CD14-positive monocyte (primary cell): ENCODE measurements around the gene SLC6A8. TPM values are rescaled to one million over a fixed set of nuclear protein-coding genes. Genes with fewer than 3 reads are reported as not detected.

ENCODE experiments used
- DNase-seq, 3 donors: peaks; one replicate each; pipeline ENCODE4 v3.0.0-alpha.2; 2011 to 2022
- H2AFZ ChIP-seq: 2 replicates; pipeline ENCODE4 v1.6.0; 2012; ENCODE audit warnings: mild to moderate bottlenecking, low read depth, low read length, inconsistent platforms; ENCODE audit not compliant: insufficient read depth, poor library complexity, severe bottlenecking
- H3K27ac ChIP-seq, 2 donors: 1 replicate in 1 of 2; 2 replicates in 1 of 2; pipeline ENCODE4 v1.5.1; 2012 to 2013; ENCODE audit warnings: low read length in 2 of 2, control low read depth in 1 of 2, inconsistent platforms in 1 of 2, low read depth in 1 of 2, mild to moderate bottlenecking in 1 of 2
- H3K27me3 ChIP-seq, 2 donors: one replicate each; pipeline versions ENCODE4 v1.6.0 to v1.6.1; 2011 to 2013; ENCODE audit warnings: low read length in 2 of 2; ENCODE audit not compliant: control insufficient read depth in 2 of 2, insufficient read depth in 2 of 2
- H3K36me3 ChIP-seq, 2 donors: replicated peaks in 1 of 2; 1 replicate in 1 of 2; 2 replicates in 1 of 2; pipeline versions ENCODE4 v1.5.1 to v1.6.1; 2012 to 2013; ENCODE audit warnings: low read length in 2 of 2, control low read depth in 1 of 2, inconsistent platforms in 1 of 2, mild to moderate bottlenecking in 1 of 2; ENCODE audit not compliant: insufficient read depth in 2 of 2, control insufficient read depth in 1 of 2
- H3K4me1 ChIP-seq, 2 donors: 1 replicate in 1 of 2; 2 replicates in 1 of 2; pipeline versions ENCODE4 v1.5.1 to v1.6.1; 2012 to 2013; ENCODE audit warnings: low read length in 2 of 2, control low read depth in 1 of 2, inconsistent platforms in 1 of 2, mild to moderate bottlenecking in 1 of 2, moderate library complexity in 1 of 2; ENCODE audit not compliant: insufficient read depth in 2 of 2, control insufficient read depth in 1 of 2
- H3K4me2 ChIP-seq: replicated peaks from 2 replicates; pipeline ENCODE3; 2012; ENCODE audit warnings: low read length, moderate library complexity, mild to moderate bottlenecking; ENCODE audit not compliant: poor library complexity, severe bottlenecking; ENCODE audit errors: extremely low read depth
- H3K4me3 ChIP-seq, 3 experiments: fragments of 200-600 bp in 1 of 3; sonication (generic) in 1 of 3; replicated peaks in 1 of 3; 1 replicate in 2 of 3; 2 replicates in 1 of 3; pipeline ENCODE4 v1.5.1; 2011 to 2013; ENCODE audit warnings: low read length in 3 of 3, mild to moderate bottlenecking in 3 of 3, control low read depth in 2 of 3, low read depth in 2 of 3, inconsistent platforms in 1 of 3, moderate library complexity in 1 of 3
- H3K79me2 ChIP-seq: 2 replicates; pipeline ENCODE4 v1.6.0; 2012; ENCODE audit warnings: mild to moderate bottlenecking, control low read depth, inconsistent platforms, low read length, moderate library complexity; ENCODE audit not compliant: insufficient read depth
- H3K9ac ChIP-seq: 2 replicates; pipeline ENCODE4 v1.6.0; 2017; ENCODE audit warnings: low read length, mild to moderate bottlenecking; ENCODE audit not compliant: insufficient read depth, poor library complexity, severe bottlenecking
- H3K9me3 ChIP-seq, 2 donors: replicated peaks in 1 of 2; 1 replicate in 1 of 2; 2 replicates in 1 of 2; pipeline versions ENCODE4 v1.5.1 to v1.6.1; 2012 to 2013; ENCODE audit warnings: low read length in 2 of 2, control low read depth in 1 of 2; ENCODE audit not compliant: control insufficient read depth in 1 of 2, insufficient read depth in 1 of 2
- H4K20me1 ChIP-seq: 2 replicates; pipeline ENCODE4 v1.6.0; 2012; ENCODE audit warnings: mild to moderate bottlenecking, low read length, control low read depth, moderate library complexity; ENCODE audit not compliant: insufficient read depth
- H3K27ac Mint-ChIP-seq, 7 donors: one replicate each; pipeline ENCODE4 v1.8.0; 2020; ENCODE audit warnings: mild to moderate bottlenecking in 7 of 7, mixed read lengths in 7 of 7, moderate library complexity in 6 of 7, inconsistent platforms in 2 of 7
- H3K27me3 Mint-ChIP-seq, 3 donors: one replicate each; pipeline ENCODE4 v1.8.0; 2021 to 2022; ENCODE audit warnings: low read depth in 3 of 3, mild to moderate bottlenecking in 3 of 3, mixed read lengths in 3 of 3, moderate library complexity in 3 of 3, inconsistent platforms in 1 of 3
- H3K36me3 Mint-ChIP-seq, 2 donors: one replicate each; pipeline ENCODE4 v1.8.0; 2020; ENCODE audit warnings: mixed read lengths in 2 of 2, inconsistent platforms in 1 of 2, mild to moderate bottlenecking in 1 of 2
- H3K4me1 Mint-ChIP-seq: one replicate; pipeline ENCODE4 v1.8.0; 2020; ENCODE audit warnings: mild to moderate bottlenecking, mixed read lengths
- H3K4me3 Mint-ChIP-seq, 2 donors: one replicate each; pipeline ENCODE4 v1.8.0; 2020; ENCODE audit warnings: mild to moderate bottlenecking in 2 of 2, mixed read lengths in 2 of 2, moderate library complexity in 1 of 2
- H3K9me3 Mint-ChIP-seq, 7 donors: one replicate each; pipeline ENCODE4 v1.8.0; 2020 to 2022; ENCODE audit warnings: mixed read lengths in 7 of 7, mild to moderate bottlenecking in 6 of 7, moderate library complexity in 6 of 7, inconsistent platforms in 2 of 7
- CTCF ChIP-seq: fragments of 200-600 bp; IDR thresholded peaks from one replicate; pipeline ENCODE4 v1.8.0; 2022; ENCODE audit warnings: antibody characterized with exemption, mild to moderate bottlenecking
- WGBS: methylation state at CpG from one replicate; pipeline ENCODE4 v1.1.5; 2013; ENCODE audit warnings: missing lambda C conversion rate; ENCODE audit not compliant: insufficient coverage; 5-methylcytosine and 5-hydroxymethylcytosine counted together
- intact Hi-C, 2 donors: fragments of 100-400 bp; cut with micrococcal nuclease; formaldehyde crosslinking; loops; one replicate each; pipeline versions ENCODE4 v1.15.0 to v1.15.1; 2023
- polyA plus RNA-seq, 3 donors: library from polyadenylated mRNA; depleted of rRNA in 1 of 3; unstranded in 2 of 3; stranded (reverse) in 1 of 3; fragments of 300-500 nt in 2 of 3; fragments of >200 nt in 1 of 3; fragmentation: Illumina TruSeq in 2 of 3; gene quantifications; 1 replicate in 2 of 3; 2 replicates in 1 of 3; pipeline ENCODE4 v1.2.3, GENCODE V29; 2012 to 2021

Gene SLC6A8
- polyA plus RNA-seq, 3 donors: 0.23 to 5.6 (median 0.85) TPM

- H3K9ac ChIP-seq: no peak overlapping the region
- peaks cover 0 to 17% (median 4%) of the 10 kb centered on the region in 7 donors for H3K9me3 Mint-ChIP-seq
- TF ChIP-seq CTCF: no peak
- WGBS: 88% methylated on average over 3 of the region's 11 CpGs
- no peak overlapping the region for H3K27ac ChIP-seq
- H3K79me2 ChIP-seq: no peaks in the 10 kb centered on the region
- no peaks in the 10 kb centered on the region for H3K4me1 ChIP-seq
- H3K36me3 ChIP-seq: no peaks in the 10 kb centered on the region
- no peak overlapping the region for H3K4me3 ChIP-seq
- no peak overlapping the region for H2AFZ ChIP-seq
- H3K4me2 ChIP-seq: no peak overlapping the region
- peak overlapping the region; percentile 65 to 78 for H3K4me3 Mint-ChIP-seq
- no peaks in the 10 kb centered on the region for H3K36me3 Mint-ChIP-seq
- peaks cover 9% of the 10 kb centered on the region for H3K4me1 Mint-ChIP-seq
- H3K9me3 ChIP-seq: no peaks in the 10 kb centered on the region
- peaks cover 8 to 15% of the 10 kb centered on the region in 2 donors for H3K27me3 ChIP-seq
- DNase-seq: no peak
- H3K27me3 Mint-ChIP-seq: peaks cover 16 to 45% (median 40%) of the 10 kb centered on the region in 3 donors
- intact Hi-C loops: loop anchor here (5.0 to 10.0 kb wide), 4 partner anchors 115 to 723 kb away; no protein-coding TSS in a partner anchor
- no peaks in the 10 kb centered on the region for H4K20me1 ChIP-seq
- H3K27ac Mint-ChIP-seq: no peak overlapping the region
Observed at GRCh38 chrX:153667281-153667955, 20.3 kb upstream of the SLC6A8 start.

- Histone ChIP-seq H3K9ac (no peak overlapping the region), H3K9me3 (no peaks in the 10 kb centered on the region), H3K27me3 (peaks cover 3 to 14% of the 10 kb centered on the region in 2 donors), H3K4me3 (no peak overlapping the region), H3K36me3 (no peaks in the 10 kb centered on the region), H3K4me2 (no peak overlapping the region), H3K4me1 (no peaks in the 10 kb centered on the region), H4K20me1 (no peaks in the 10 kb centered on the region), H2AFZ (no peak overlapping the region), H3K27ac (no peak overlapping the region), H3K79me2 (no peaks in the 10 kb centered on the region)
- intact Hi-C loops: loop anchor here (5.0 to 10.0 kb wide), 4 partner anchors 116 to 723 kb away; no protein-coding TSS in a partner anchor
- no peaks in the 10 kb centered on the region for H3K36me3 Mint-ChIP-seq
- H3K27ac Mint-ChIP-seq: no peak overlapping the region
- peaks cover 5% of the 10 kb centered on the region for H3K4me1 Mint-ChIP-seq
- peaks cover 0 to 20% (median 6%) of the 10 kb centered on the region in 7 donors for H3K9me3 Mint-ChIP-seq
- 0% methylated on average over 5 of the region's 14 CpGs for WGBS
- peak overlapping the region; percentile 65 to 78 for H3K4me3 Mint-ChIP-seq
- peaks cover 13 to 45% (median 40%) of the 10 kb centered on the region in 3 donors for H3K27me3 Mint-ChIP-seq
- peak; percentile 52 to 59 (median 56) for DNase-seq
- peak; percentile 71 for TF ChIP-seq CTCF
Observed at GRCh38 chrX:153667956-153668396, 19.8 kb upstream of the SLC6A8 start.
